GM23248 (cell line): Measurements from ENCODE around the gene PTPRH.

ENCODE experiments used
- EZH2 ChIP-seq: fragments of 200-600 bp; sonication (generic); IDR thresholded peaks from 2 replicates; pipeline ENCODE4 v1.6.1; 2018; ENCODE audit warnings: antibody characterized with exemption, mild to moderate bottlenecking; ENCODE audit not compliant: insufficient read depth, poor library complexity, severe bottlenecking
- EZH2phosphoT487 ChIP-seq: fragments of 200-600 bp; sonication (generic); IDR thresholded peaks from 2 replicates; pipeline ENCODE4 v1.6.1; 2018; ENCODE audit warnings: antibody characterized with exemption, moderate library complexity, mild to moderate bottlenecking, low read depth; ENCODE audit not compliant: insufficient read depth

GRCh38 chr19:55137915-55138314 lies 71.4 kb downstream of the PTPRH start:
- TF ChIP-seq EZH2: no peak
- no peak for TF ChIP-seq EZH2phosphoT487
